Esophagus squamous epithelium (tissue), 4 donors: ENCODE data around the gene BAIAP3.

Experiments used
- CTCF ChIP-seq, 6 experiments: fragments of 450-650 bp in 4 of 6; fragments of 200-600 bp in 2 of 6; sonication (generic) in 2 of 6; IDR thresholded peaks; one replicate each; pipeline ENCODE4 v1.5.1; 2016 to 2019; ENCODE audit warnings: antibody characterized with exemption in 6 of 6, mild to moderate bottlenecking in 4 of 6, moderate library complexity in 4 of 6
- POLR2A ChIP-seq, 4 donors: fragments of 450-650 bp; IDR thresholded peaks; one replicate each; pipeline ENCODE4 v1.6.1; 2017; ENCODE audit warnings: antibody characterized with exemption in 4 of 4, mild to moderate bottlenecking in 4 of 4, moderate library complexity in 3 of 4

- no peak for TF ChIP-seq POLR2A (IDR thresholded peaks at IDR 0.05)
- no peak for TF ChIP-seq CTCF (IDR thresholded peaks at IDR 0.05)
Observed at GRCh38 chr16:1387331-1387730, 53.9 kb downstream of the BAIAP3 start.
